Stimulated activated CD4-positive, alpha-beta T cell treated with anti-CD3 and anti-CD28 coated beads, Interleukin-15, amount 100 ng/mL, for 48 hours (primary cell): Measurements from ENCODE around the gene RAD51D.
"Not testable (repeated sequence)": the region's sequence is repeated elsewhere in the genome, so short reads cannot be mapped to it uniquely, and the experiment has no call there.

ENCODE experiments used
- DNase-seq, 2 donors: peaks; one replicate each; pipeline ENCODE4 v3.0.0-alpha.2; 2020; ENCODE audit warnings: low read depth in 2 of 2

The RAD51D gene

GRCh38 chr17:35119370-35120165, at the start of gene RAD51D:
Gene RAD51D (minus strand): TSS chr17:35119860. CDS start chr17:35119613, 247 bp downstream.
- peak; percentile 71 to 73 for DNase-seq

DNA sequence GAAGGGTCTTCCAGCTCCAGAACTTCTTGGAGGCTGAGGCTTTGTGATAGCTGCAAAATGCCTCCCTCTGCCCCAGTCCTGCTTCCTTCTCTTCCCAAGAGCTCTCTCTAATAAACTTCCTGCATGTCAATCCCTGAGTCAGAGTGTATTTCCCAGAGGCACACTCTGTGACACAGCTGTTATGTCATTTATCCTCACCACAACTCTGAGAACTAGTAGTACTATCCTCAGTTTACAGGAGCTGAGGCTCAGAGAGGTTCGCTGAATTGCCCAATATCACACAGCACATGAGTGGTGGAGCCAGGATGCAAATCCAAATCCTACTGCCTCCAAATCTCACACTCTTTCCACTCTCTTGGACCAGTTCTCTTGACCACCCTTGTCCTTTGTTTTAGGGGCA, 48.0 kb upstream of the RAD51D start:
- DNase-seq: no peak

- no peak for DNase-seq
These were observed 47.4 kb upstream of the RAD51D start for GRCh38 chr17:35167046-35167445.

GRCh38 chr17:35166526-35166925, 46.9 kb upstream of the RAD51D start:
- DNase-seq: no peak

DNA sequence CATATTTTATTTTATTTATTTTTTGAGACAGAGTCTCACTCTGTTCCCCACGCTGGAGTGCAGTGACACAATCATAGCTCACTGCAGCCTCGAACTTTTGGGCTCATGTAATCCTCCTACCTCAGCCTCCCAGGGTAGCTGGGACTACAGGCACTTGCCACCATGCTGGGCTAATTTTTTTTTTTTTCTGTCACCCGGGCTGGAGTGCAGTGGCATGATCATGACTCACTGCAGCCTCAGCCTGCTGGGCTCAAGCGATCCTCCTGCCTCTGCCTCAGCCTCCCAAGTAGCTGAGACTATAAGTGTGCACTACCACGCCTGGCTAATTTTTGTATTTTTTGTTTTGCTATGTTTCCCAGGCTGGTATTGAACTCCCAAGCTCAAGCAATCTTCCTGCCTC, 45.1 kb upstream of the RAD51D start:
- DNase-seq: no peak

GRCh38 chr17:35163886-35164285, 44.2 kb upstream of the RAD51D start:
- DNase-seq: no peak

DNA sequence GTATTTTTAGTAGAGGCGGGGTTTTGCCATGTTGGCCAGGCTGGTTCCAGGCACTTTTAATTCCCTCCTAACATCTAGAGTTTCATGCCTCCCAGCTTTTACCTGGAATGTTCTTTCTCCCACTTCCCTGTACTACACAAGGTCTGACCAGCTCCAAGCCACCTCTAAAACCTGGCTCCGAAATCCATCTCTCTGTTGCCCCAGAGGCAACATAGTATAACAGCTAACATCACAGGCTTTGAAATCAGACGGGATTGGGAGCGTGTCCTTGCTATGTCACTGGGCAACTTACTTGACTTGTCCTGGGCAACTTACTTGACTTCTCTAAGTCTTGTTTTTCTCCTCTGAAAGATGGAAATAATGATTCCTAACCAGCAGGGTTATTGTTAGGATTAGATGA, 43.1 kb upstream of the RAD51D start:
- DNase-seq: no peak

DNA sequence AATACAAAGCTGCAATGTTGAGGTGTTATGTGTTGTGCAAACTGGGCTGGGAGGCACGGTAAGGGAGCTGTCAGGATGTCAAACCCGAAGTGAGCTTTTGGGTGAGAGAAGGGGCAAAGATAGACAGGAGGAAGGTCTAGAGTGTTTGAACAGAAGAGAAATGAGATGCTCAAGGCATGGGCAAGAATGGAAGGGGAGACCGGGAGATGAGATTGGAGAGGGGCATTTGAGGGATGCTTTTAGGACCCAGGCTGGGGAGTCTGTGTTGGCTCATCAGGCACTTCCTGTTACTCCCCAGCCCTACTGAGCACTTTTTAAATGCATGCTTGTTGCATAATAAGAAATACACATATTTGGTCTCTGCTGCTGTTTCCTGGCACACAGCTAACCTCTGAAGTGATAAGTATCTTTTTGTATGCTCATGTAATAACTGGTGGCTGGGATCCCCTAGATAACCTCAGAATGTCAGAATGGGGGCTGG, 41.7 kb upstream of the RAD51D start:
- no peak for DNase-seq

GRCh38 chr17:35160354-35161201, 40.9 kb upstream of the RAD51D start:
- no peak for DNase-seq

DNA sequence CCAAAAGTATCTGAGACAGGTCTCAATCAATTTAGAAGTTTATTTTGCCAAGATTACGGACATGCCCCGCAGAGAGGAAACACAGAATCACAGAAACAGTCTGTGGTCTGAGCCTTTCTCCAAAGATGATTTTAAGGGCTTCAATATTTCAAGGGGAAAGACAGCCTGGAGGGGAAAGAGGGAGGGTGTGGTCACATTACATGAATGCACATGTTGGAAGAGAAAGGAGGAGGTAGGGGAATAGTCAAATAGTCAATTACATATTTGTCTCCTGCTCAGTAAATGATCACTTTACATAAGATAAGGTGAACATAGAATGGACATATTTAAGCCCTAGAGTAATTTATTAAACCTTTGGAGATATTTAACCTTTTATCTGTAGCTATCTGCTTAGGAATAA, 40.3 kb upstream of the RAD51D start:
- no peak for DNase-seq

DNA sequence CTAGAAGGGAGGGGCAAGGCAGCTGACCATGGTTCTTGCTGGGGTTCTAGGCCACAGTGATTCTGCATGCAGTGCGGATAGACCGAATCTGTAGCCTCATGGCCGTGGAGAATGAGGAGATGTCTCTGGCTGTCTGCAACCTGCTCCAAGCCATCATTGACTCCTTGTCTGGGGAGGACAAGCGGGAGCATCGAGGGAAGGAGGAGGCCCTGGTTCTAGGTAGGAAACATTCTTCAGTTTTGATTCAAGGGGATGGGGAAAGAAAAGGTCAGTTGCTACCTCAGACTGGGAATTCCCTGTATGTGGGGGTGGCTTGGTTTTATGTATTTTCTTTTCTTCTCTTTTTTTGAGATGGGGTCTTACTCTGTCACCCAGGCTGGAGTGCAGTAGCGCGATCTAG, 35.6 kb upstream of the RAD51D start:
- no peak for DNase-seq

DNA sequence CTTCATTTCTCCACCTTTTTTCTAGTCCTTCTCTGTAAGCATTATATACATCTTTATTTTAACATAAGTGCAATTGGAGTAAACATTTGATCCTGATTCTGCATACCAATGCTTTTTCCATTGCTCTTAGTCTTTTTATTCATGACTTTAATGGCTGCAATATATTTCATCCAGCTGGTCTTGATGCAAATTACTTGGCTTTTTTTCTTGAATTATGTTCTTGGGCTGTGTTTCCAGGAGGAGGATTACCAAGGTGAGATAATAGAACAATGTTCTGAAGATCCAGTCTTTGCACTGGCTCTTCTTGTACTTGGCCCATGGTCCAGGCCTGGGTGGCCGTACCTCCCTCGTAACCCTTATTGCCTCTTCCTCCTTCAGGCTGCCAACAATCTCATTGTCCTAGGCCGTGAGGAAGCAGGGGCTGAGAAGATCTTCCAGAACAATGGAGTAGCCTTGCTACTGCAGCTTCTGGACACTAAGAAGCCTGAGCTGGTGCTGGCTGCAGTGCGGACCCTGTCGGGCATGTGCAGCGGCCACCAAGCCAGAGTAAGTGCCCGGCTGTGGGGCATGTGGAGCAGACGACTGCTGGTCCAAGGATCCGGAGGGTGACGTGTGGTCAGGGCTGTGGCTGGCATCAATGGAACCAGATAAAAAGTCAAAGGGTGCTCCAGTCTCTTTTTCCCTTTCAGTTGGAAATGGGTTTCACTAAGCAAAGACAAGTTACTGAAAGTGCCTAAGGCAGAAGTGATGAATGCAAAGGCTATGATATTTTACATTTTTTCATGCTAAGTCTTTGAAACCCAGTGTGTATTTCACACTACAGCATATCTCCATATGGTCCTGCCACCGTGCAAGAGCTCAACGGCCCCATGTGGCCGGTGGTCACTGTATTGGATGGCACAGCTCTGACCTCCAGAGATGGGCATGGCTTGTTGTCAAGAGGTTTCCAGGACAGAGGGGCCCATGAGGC, 34.8 kb upstream of the RAD51D start:
- DNase-seq: no peak

- no peak for DNase-seq
These were observed 32.9 kb upstream of the RAD51D start for GRCh38 chr17:35152421-35153140.

- DNase-seq: not testable (repeated sequence)
These were observed 31.4 kb upstream of the RAD51D start for GRCh38 chr17:35151080-35151479.

DNA sequence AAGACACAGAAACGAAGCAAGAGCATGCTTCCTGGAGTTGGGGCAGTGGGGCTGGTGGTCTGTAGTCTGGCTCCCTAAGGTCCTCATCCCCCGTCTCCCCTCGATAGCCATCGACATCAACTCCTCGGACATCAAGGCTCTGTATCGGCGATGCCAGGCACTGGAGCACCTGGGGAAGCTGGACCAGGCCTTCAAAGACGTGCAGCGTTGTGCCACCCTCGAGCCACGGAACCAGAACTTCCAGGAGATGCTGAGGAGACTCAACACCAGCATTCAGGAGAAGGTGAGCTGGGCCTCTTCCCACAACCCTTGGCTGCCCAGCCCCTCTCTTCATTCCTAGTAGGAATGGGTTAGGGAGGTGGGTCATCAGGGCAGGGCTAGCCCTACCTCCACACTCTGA, 30.3 kb upstream of the RAD51D start:
- no peak for DNase-seq

DNA sequence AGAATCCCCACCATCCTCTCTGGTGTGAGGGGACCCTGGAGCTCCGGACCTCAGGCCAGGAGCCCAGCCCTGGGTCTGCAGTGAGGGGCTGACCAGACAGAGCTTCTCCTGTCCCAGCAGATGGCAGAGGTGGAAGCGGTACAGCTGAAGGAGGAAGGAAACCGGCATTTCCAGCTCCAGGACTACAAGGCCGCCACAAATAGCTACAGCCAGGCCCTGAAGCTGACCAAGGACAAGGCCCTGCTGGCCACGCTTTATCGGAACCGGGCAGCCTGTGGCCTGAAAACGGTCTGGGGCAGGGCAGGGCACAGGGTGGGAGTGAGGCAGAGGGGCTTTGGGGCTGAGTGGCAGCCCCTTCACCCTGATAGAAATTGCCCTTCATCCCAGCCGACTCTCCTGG, 28.5 kb upstream of the RAD51D start:
- DNase-seq: no peak

- DNase-seq: no peak
These were observed 27.8 kb upstream of the RAD51D start, which contains the start of gene UNC45B for GRCh38 chr17:35147375-35147905. Gene UNC45B (plus strand): TSS chr17:35147817. CDS start chr17:35148264, 447 bp downstream.

GRCh38 chr17:35146214-35146833, 26.7 kb upstream of the RAD51D start:
- DNase-seq: no peak

DNA sequence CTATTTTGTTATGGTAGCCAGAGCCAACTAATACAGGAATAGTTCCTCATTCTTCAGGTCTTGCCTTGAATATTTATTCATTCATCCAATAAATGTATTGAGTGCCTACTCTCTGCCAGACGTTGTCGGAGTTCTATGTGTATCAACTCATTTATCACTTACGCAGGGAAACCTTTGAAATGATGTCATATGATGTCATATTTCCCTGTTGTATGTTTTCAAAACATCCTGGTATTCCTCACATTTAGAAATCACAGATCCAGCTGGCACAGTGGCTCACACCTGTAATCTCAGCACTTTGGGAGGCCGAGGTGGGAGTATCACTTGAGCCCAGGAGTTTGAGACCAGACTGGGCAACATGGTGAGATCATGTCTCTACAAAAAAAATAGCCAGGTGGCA, 25.2 kb upstream of the RAD51D start:
- no peak for DNase-seq

DNA sequence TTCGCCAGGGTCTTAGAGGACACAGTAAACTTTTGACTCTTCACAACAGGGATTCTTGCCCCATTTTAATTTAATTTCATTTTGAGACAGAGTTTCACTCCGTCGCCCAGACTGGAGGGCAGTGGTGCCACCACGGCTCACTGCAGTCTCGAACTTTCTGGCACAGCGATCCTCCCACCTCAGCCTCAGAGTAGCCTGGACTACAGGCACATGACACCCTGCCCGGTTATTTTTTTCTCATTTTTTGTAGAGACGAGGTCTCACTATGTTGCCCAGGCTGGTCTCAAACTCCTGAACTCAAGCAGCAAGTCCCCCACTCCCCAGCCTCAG, 22.8 kb upstream of the RAD51D start:
- no peak for DNase-seq
